NCI-H1105 treated with DMSO at 0.1 percent for 48 hours (cell line): ENCODE measurements around the gene SLFN13.
"Not testable (repeated sequence)": the region's sequence is repeated elsewhere in the genome, so short reads cannot be mapped to it uniquely, and the experiment has no call there.

ENCODE experiments used
- DNase-seq: peaks from one replicate; lab custom pipeline; 2025; lab: John Stamatoyannopoulos, UW

The SLFN13 gene

GRCh38 chr17:35448214-35448898, at the start of gene SLFN13:
TSS of gene SLFN13 (minus strand) at chr17:35448766. CDS start at chr17:35445680, 3,086 bp downstream.
- no peak for DNase-seq

- no peak for DNase-seq
These were observed 48.1 kb upstream of the SLFN13 start for GRCh38 chr17:35496451-35497290.

- no peak for DNase-seq
These were observed 44.5 kb upstream of the SLFN13 start for GRCh38 chr17:35493040-35493439.

GRCh38 chr17:35491417-35491816, 42.9 kb upstream of the SLFN13 start:
- no peak for DNase-seq

- DNase-seq: no peak
These were observed 41.4 kb upstream of the SLFN13 start for GRCh38 chr17:35489944-35490343.

GRCh38 chr17:35488991-35489390, 40.4 kb upstream of the SLFN13 start:
- DNase-seq: no peak

- no peak for DNase-seq
These were observed 38.6 kb upstream of the SLFN13 start for GRCh38 chr17:35486920-35487732.

- no peak for DNase-seq
These were observed 30.7 kb upstream of the SLFN13 start for GRCh38 chr17:35479271-35479670.

- no peak for DNase-seq
These were observed 28.7 kb upstream of the SLFN13 start for GRCh38 chr17:35477248-35477647.

GRCh38 chr17:35476283-35476820, 27.8 kb upstream of the SLFN13 start:
- DNase-seq: no peak

GRCh38 chr17:35468475-35468874, 19.9 kb upstream of the SLFN13 start:
- DNase-seq: no peak

GRCh38 chr17:35467824-35468223, 19.3 kb upstream of the SLFN13 start:
- DNase-seq: no peak

- DNase-seq: no peak
These were observed 11.8 kb upstream of the SLFN13 start for GRCh38 chr17:35460354-35460851.

- DNase-seq: not testable (repeated sequence)
These were observed 5.5 kb upstream of the SLFN13 start for GRCh38 chr17:35454035-35454434.

- DNase-seq: no peak
These were observed 4.6 kb upstream of the SLFN13 start for GRCh38 chr17:35453171-35453570.

GRCh38 chr17:35449371-35449931, 885 bp upstream of the SLFN13 start:
- no peak for DNase-seq

- DNase-seq: no peak
These were observed 297 bp upstream of the SLFN13 start for GRCh38 chr17:35448899-35449227.

GRCh38 chr17:35447499-35447898, 1.1 kb downstream of the SLFN13 start:
- DNase-seq: no peak

GRCh38 chr17:35438433-35438832, 10.1 kb downstream of the SLFN13 start:
- DNase-seq: no peak

GRCh38 chr17:35433075-35433894, 15.3 kb downstream of the SLFN13 start:
- no peak for DNase-seq
